CD14-positive monocyte (primary cell): Measurements from ENCODE around the gene LIF. TPM values are rescaled to one million over a fixed set of nuclear protein-coding genes. Genes with fewer than 3 reads are reported as not detected.

Source experiments
- DNase-seq, 3 donors: peaks; one replicate each; pipeline ENCODE4 v3.0.0-alpha.2; 2011 to 2022
- H2AFZ ChIP-seq: 2 replicates; pipeline ENCODE4 v1.6.0; 2012; ENCODE audit warnings: mild to moderate bottlenecking, low read depth, low read length, inconsistent platforms; ENCODE audit not compliant: insufficient read depth, poor library complexity, severe bottlenecking
- H3K27ac ChIP-seq, 2 donors: 1 replicate in 1 of 2; 2 replicates in 1 of 2; pipeline ENCODE4 v1.5.1; 2012 to 2013; ENCODE audit warnings: low read length in 2 of 2, control low read depth in 1 of 2, inconsistent platforms in 1 of 2, low read depth in 1 of 2, mild to moderate bottlenecking in 1 of 2
- H3K27me3 ChIP-seq, 2 donors: one replicate each; pipeline versions ENCODE4 v1.6.0 to v1.6.1; 2011 to 2013; ENCODE audit warnings: low read length in 2 of 2; ENCODE audit not compliant: control insufficient read depth in 2 of 2, insufficient read depth in 2 of 2
- H3K36me3 ChIP-seq, 2 donors: replicated peaks in 1 of 2; 1 replicate in 1 of 2; 2 replicates in 1 of 2; pipeline versions ENCODE4 v1.5.1 to v1.6.1; 2012 to 2013; ENCODE audit warnings: low read length in 2 of 2, control low read depth in 1 of 2, inconsistent platforms in 1 of 2, mild to moderate bottlenecking in 1 of 2; ENCODE audit not compliant: insufficient read depth in 2 of 2, control insufficient read depth in 1 of 2
- H3K4me1 ChIP-seq, 2 donors: 1 replicate in 1 of 2; 2 replicates in 1 of 2; pipeline versions ENCODE4 v1.5.1 to v1.6.1; 2012 to 2013; ENCODE audit warnings: low read length in 2 of 2, control low read depth in 1 of 2, inconsistent platforms in 1 of 2, mild to moderate bottlenecking in 1 of 2, moderate library complexity in 1 of 2; ENCODE audit not compliant: insufficient read depth in 2 of 2, control insufficient read depth in 1 of 2
- H3K4me2 ChIP-seq: replicated peaks from 2 replicates; pipeline ENCODE3; 2012; ENCODE audit warnings: low read length, moderate library complexity, mild to moderate bottlenecking; ENCODE audit not compliant: poor library complexity, severe bottlenecking; ENCODE audit errors: extremely low read depth
- H3K4me3 ChIP-seq, 3 experiments: fragments of 200-600 bp in 1 of 3; sonication (generic) in 1 of 3; replicated peaks in 1 of 3; 1 replicate in 2 of 3; 2 replicates in 1 of 3; pipeline ENCODE4 v1.5.1; 2011 to 2013; ENCODE audit warnings: low read length in 3 of 3, mild to moderate bottlenecking in 3 of 3, control low read depth in 2 of 3, low read depth in 2 of 3, inconsistent platforms in 1 of 3, moderate library complexity in 1 of 3
- H3K79me2 ChIP-seq: 2 replicates; pipeline ENCODE4 v1.6.0; 2012; ENCODE audit warnings: mild to moderate bottlenecking, control low read depth, inconsistent platforms, low read length, moderate library complexity; ENCODE audit not compliant: insufficient read depth
- H3K9ac ChIP-seq: 2 replicates; pipeline ENCODE4 v1.6.0; 2017; ENCODE audit warnings: low read length, mild to moderate bottlenecking; ENCODE audit not compliant: insufficient read depth, poor library complexity, severe bottlenecking
- H3K9me3 ChIP-seq, 2 donors: replicated peaks in 1 of 2; 1 replicate in 1 of 2; 2 replicates in 1 of 2; pipeline versions ENCODE4 v1.5.1 to v1.6.1; 2012 to 2013; ENCODE audit warnings: low read length in 2 of 2, control low read depth in 1 of 2; ENCODE audit not compliant: control insufficient read depth in 1 of 2, insufficient read depth in 1 of 2
- H4K20me1 ChIP-seq: 2 replicates; pipeline ENCODE4 v1.6.0; 2012; ENCODE audit warnings: mild to moderate bottlenecking, low read length, control low read depth, moderate library complexity; ENCODE audit not compliant: insufficient read depth
- H3K27ac Mint-ChIP-seq, 7 donors: one replicate each; pipeline ENCODE4 v1.8.0; 2020; ENCODE audit warnings: mild to moderate bottlenecking in 7 of 7, mixed read lengths in 7 of 7, moderate library complexity in 6 of 7, inconsistent platforms in 2 of 7
- H3K27me3 Mint-ChIP-seq, 3 donors: one replicate each; pipeline ENCODE4 v1.8.0; 2021 to 2022; ENCODE audit warnings: low read depth in 3 of 3, mild to moderate bottlenecking in 3 of 3, mixed read lengths in 3 of 3, moderate library complexity in 3 of 3, inconsistent platforms in 1 of 3
- H3K36me3 Mint-ChIP-seq, 2 donors: one replicate each; pipeline ENCODE4 v1.8.0; 2020; ENCODE audit warnings: mixed read lengths in 2 of 2, inconsistent platforms in 1 of 2, mild to moderate bottlenecking in 1 of 2
- H3K4me1 Mint-ChIP-seq: one replicate; pipeline ENCODE4 v1.8.0; 2020; ENCODE audit warnings: mild to moderate bottlenecking, mixed read lengths
- H3K4me3 Mint-ChIP-seq, 2 donors: one replicate each; pipeline ENCODE4 v1.8.0; 2020; ENCODE audit warnings: mild to moderate bottlenecking in 2 of 2, mixed read lengths in 2 of 2, moderate library complexity in 1 of 2
- H3K9me3 Mint-ChIP-seq, 7 donors: one replicate each; pipeline ENCODE4 v1.8.0; 2020 to 2022; ENCODE audit warnings: mixed read lengths in 7 of 7, mild to moderate bottlenecking in 6 of 7, moderate library complexity in 6 of 7, inconsistent platforms in 2 of 7
- whole genome bisulfite sequencing: methylation state at CpG from one replicate; pipeline ENCODE4 v1.1.5; 2013; ENCODE audit warnings: missing lambda C conversion rate; ENCODE audit not compliant: insufficient coverage; 5-methylcytosine and 5-hydroxymethylcytosine counted together
- intact Hi-C, 2 donors: fragments of 100-400 bp; cut with micrococcal nuclease; formaldehyde crosslinking; loops; one replicate each; pipeline versions ENCODE4 v1.15.0 to v1.15.1; 2023
- polyA plus RNA-seq, 3 donors: library from polyadenylated mRNA; depleted of rRNA in 1 of 3; unstranded in 2 of 3; stranded (reverse) in 1 of 3; fragments of 300-500 nt in 2 of 3; fragments of >200 nt in 1 of 3; fragmentation: Illumina TruSeq in 2 of 3; gene quantifications; 1 replicate in 2 of 3; 2 replicates in 1 of 3; pipeline ENCODE4 v1.2.3, GENCODE V29; 2012 to 2021
- TF ChIP-seq, protein P1 (sequence below): fragments of 200-600 bp; IDR thresholded peaks from one replicate; pipeline ENCODE4 v1.8.0; 2022; ENCODE audit warnings: antibody characterized with exemption, mild to moderate bottlenecking

Gene LIF
- polyA plus RNA-seq, 3 donors: 7.0 TPM; not detected in 2

DNA sequence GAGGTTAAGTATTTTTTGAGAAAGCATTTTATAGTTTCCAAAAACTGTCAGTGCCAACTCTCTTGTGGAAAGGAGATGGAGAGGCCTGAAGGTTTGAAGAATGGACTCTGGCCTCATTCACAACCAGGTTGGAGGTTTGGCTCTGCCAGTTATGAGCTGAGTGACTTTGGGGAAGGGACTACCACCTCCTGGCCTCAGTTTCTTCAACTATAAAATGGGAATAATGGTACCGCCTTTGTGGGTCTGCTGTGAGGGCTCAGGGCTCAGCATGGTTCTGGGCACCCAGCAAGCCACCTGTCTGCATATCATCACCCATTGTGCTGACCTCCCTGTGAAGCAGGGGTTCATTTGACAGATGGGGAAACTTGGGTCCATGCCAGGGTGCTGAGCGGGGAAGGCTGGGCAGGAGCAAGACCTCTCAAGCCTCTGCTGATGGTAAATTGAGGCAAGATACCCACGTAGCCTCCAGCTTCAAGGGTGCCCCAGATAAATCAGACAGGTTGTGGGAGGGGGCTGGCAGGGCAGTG, 3.5 kb upstream of the LIF start:
- no peaks in the 10 kb centered on the region for H3K36me3 ChIP-seq
- no peak overlapping the region for H3K4me3 Mint-ChIP-seq

GRCh38 chr22:30249049-30250038, 2.8 kb upstream of the LIF start:
- H3K4me3 ChIP-seq: no peak overlapping the region
- H3K27ac ChIP-seq: no peak overlapping the region
- Mint-ChIP-seq H3K27me3 (peaks cover 43 to 53% (median 47%) of the 10 kb centered on the region in 3 donors), H3K4me3 (no peak overlapping the region), H3K27ac (no peak overlapping the region), H3K4me1 (peaks cover 42% of the 10 kb centered on the region), H3K9me3 (peaks cover 0 to 5% (median 0%) of the 10 kb centered on the region in 7 donors), H3K36me3 (peaks cover 0 to 2% of the 10 kb centered on the region in 2 donors)
- peaks cover 0 to 5% of the 10 kb centered on the region in 2 donors for H3K9me3 ChIP-seq
- peaks cover 21 to 36% of the 10 kb centered on the region in 2 donors for H3K4me1 ChIP-seq
- 94% methylated on average over 15 of the region's 27 CpGs for WGBS
- no peaks in the 10 kb centered on the region for H3K36me3 ChIP-seq
- no peak overlapping the region for H3K4me2 ChIP-seq
- TF ChIP-seq, protein P1, sequence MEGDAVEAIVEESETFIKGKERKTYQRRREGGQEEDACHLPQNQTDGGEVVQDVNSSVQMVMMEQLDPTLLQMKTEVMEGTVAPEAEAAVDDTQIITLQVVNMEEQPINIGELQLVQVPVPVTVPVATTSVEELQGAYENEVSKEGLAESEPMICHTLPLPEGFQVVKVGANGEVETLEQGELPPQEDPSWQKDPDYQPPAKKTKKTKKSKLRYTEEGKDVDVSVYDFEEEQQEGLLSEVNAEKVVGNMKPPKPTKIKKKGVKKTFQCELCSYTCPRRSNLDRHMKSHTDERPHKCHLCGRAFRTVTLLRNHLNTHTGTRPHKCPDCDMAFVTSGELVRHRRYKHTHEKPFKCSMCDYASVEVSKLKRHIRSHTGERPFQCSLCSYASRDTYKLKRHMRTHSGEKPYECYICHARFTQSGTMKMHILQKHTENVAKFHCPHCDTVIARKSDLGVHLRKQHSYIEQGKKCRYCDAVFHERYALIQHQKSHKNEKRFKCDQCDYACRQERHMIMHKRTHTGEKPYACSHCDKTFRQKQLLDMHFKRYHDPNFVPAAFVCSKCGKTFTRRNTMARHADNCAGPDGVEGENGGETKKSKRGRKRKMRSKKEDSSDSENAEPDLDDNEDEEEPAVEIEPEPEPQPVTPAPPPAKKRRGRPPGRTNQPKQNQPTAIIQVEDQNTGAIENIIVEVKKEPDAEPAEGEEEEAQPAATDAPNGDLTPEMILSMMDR: no peak
- no peak overlapping the region for H2AFZ ChIP-seq
- no peak for DNase-seq
- intact Hi-C loops: loop anchor here in 1 of 2 donors (10.0 kb wide), 1 partner anchor 215 kb away; no protein-coding TSS in a partner anchor
- H3K9ac ChIP-seq: no peak overlapping the region
- peaks cover 13 to 44% of the 10 kb centered on the region in 2 donors for H3K27me3 ChIP-seq
- no peaks in the 10 kb centered on the region for H4K20me1 ChIP-seq
- H3K79me2 ChIP-seq: no peaks in the 10 kb centered on the region

More for the DNA sequence above, 3.5 kb upstream of the LIF start:
- no peak for DNase-seq
- H3K79me2 ChIP-seq: no peaks in the 10 kb centered on the region
- H3K27ac ChIP-seq: no peak overlapping the region
- intact Hi-C loops: no loop called here
- H3K27me3 ChIP-seq: peaks cover 13 to 36% of the 10 kb centered on the region in 2 donors
- H3K9ac ChIP-seq: no peak overlapping the region
- H3K4me2 ChIP-seq: no peak overlapping the region
- Mint-ChIP-seq H3K36me3 (peaks cover 0 to 2% of the 10 kb centered on the region in 2 donors), H3K9me3 (peaks cover 0 to 5% (median 0%) of the 10 kb centered on the region in 7 donors), H3K27me3 (peaks cover 37 to 46% (median 40%) of the 10 kb centered on the region in 3 donors), H3K27ac (no peak overlapping the region), H3K4me1 (peaks cover 42% of the 10 kb centered on the region)
- H3K9me3 ChIP-seq: peaks cover 0 to 5% of the 10 kb centered on the region in 2 donors
- H3K4me1 ChIP-seq: peaks cover 21 to 36% of the 10 kb centered on the region in 2 donors
- H3K4me3 ChIP-seq: no peak overlapping the region
- WGBS: no CpG with 5 or more reads among the region's 3 CpGs
- TF ChIP-seq, protein P1: no peak
- H4K20me1 ChIP-seq: no peaks in the 10 kb centered on the region
- no peak overlapping the region for H2AFZ ChIP-seq
